ENCODE data around the gene MSI2.

MSI2 gene

DNA sequence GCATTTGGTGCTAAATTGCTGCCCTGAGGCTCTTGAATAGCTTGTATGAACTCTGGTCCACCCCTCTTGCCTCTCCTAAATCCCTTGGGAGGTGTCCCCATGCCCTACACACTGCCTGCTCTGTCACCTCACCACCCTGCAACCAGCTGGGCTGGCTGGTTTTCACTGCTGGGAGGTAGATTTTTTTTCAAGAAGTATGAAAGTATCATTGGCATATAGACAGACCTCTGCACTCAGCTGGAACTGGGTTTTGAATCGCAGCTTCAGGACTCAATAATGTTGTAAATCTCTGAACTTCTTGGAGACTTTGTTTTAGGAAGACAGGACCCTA is 184.9 kb downstream of the MSI2 start:
- no peak for DNase-seq (ENCODE audit: low read depth)

DNA sequence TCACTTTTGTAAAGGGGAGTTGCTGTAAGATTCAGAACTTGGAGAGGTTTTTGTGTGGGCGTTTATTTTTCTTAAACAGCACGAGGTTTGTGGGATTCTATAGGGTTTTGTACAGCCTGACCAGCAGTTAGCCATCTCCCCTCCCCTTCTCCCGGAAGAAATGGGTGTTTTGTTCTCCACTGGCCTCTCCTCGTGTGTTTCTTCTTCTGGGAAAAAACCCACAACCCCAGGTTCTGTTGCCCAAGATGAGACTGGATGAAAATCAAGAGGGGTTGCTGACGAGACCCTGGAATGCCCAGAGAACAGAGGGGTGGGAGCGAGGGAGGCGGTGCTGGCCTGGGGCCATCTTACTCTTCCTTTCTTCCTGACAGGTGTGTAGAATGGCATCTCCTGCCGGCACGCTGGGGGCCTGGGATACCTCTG is 186.1 kb downstream of the MSI2 start:
- no peak for DNase-seq (ENCODE audit: low read depth)

DNA sequence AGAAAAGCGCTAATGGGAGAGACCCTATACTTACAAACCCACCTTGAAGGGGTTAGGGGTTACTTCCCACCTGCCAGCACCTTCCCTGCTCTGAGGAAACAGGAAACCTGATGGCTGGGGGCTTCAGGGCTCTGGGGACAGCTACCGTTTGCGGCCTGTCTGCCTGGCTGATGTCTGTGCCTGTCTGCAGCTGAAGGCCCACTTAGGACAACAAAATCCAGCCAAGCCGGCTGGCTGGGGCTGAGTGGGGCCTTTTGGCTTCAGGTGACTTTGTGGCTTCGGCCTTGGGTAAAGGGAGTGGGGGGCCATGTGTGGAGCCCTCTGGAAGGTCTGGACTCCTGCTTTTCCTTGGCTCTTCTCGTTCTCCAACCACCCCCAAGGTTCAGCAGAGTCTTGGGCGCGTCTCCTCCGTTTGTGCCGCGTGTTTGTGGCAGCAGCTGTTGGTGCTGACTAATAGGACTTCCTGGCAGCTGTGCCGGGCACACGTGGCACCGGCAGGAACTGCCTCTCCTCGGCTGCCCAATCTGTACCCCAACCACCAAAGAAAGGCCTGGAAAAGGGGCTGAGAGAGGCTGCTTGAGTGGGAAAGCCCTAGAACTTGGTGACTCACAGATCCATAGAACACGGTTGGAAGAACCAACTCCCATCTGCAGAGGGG is 186.7 kb downstream of the MSI2 start:
- DNase-seq (ENCODE audit: low read depth), result peak; percentile 37

DNA sequence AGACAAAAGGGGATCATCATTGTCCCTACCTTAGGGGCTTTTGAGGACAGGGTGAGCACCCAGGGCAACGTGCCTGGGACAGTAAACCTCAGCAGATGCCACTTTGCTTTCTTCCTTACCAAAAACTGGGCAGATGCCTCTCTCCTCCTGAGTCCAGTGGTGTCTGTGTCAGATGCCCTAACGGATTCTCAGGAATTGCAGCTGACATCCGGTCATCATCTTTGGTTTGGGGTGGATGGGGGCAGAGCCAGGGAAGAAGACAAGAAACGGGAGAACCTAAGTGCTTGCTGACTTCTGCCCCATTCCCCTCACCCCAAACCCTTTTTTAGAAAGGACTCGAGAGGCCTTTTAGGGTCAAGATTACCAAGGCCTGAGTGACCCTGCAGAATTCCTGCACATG is 187.5 kb downstream of the MSI2 start:
- DNase-seq (ENCODE audit: low read depth), result no peak

DNA sequence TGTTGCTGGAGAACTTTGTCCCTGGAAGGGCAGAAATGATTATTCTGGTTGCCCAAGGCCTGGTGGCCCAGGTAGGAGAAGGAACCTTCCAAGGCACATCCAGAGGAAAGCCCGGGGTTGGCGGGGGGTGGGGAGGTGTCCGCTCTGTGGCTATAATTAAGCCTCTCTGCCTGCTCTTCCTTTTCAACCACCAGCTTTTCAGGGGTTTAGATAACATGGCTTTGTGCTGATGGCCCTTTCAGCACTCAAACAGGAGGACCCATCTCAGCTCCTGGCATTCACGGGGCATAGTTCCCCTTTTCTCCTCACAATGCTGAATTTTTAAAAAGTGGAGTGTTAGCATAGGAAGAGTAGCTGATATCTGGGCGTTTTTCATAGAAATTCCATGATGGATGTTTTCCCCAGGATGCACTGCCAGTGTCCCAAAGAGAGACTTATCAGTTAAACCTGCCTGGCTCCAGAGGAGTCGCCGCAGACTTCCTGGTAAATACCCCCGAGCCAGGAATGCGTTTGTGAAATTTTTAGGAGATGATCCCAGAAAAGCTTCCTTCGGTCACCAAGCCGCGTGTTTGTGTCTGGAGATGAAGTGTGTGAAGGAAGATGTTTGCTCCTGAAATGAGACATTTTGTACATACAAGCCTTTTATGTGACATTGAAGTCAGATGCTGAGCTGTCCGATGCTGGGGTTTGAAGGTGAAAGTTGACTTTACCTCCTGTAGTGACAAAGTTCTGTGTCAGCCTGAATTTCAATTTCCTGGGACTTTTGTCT is 188.5 kb downstream of the MSI2 start:
- no peak for DNase-seq (ENCODE audit: low read depth)

DNA sequence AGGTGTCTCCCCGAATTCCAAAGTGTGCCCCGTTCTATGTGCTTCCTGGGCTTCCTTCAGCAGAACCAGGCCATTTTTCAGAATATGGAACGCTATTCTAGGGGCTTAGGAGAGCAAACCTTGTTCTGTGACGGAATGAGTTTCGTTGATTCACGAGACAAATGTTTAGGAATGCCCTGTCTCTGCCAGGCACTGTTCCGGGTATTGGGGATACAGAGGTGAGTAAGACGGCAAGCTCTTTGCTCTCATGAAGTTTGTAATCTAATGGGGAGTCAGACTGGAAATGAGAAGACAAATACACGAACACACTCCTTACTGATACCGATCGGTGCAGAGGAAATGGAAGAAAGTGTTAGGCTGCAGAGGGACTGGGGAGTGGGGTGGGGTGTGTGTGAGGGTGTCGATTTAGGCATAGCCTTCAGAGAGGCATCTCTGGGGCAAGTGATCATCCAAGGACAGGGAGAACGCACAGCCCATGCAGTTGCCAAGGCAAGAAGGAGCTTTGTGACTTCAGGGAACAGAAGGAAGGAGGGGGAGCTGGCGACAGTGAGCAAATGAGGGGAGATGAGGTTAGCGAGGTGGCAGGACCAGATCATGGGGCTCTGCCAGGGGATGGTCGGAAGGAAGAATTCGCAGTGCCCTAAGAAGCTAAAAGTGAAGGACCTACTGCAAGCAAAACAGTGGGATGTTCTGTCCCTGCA is 189.6 kb downstream of the MSI2 start:
- DNase-seq (ENCODE audit: low read depth), result no peak

DNA sequence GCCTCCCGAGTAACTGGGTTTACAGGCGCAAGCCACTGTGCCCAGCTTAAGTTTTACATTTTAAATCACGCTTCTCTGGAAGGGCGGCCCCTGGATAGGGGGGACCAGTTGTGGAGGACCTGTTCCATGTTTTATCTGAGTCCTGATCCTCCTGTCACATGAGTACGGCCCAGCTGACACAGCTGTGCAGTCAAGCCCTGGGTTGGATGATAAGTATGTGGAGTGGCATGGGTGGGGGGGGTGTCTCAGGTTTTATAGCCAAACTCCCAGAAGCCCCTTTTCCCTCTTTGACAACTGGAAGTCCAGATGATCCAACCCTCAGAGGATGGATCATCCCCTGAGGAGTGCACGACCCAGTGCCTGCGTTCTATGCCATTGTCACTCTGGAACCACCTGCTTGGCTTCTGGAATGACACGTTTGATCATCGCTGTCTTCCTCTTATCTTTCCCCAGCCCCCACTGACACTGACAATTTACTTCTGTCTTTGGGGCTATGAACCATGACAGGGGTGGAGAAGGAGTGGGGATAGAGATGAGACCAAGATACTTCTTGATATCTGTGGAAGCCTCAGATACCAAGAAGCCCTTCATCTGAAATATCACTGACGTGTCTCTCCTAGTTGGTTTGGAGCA is 191.2 kb downstream of the MSI2 start:
- DNase-seq (ENCODE audit: low read depth), result no peak

DNA sequence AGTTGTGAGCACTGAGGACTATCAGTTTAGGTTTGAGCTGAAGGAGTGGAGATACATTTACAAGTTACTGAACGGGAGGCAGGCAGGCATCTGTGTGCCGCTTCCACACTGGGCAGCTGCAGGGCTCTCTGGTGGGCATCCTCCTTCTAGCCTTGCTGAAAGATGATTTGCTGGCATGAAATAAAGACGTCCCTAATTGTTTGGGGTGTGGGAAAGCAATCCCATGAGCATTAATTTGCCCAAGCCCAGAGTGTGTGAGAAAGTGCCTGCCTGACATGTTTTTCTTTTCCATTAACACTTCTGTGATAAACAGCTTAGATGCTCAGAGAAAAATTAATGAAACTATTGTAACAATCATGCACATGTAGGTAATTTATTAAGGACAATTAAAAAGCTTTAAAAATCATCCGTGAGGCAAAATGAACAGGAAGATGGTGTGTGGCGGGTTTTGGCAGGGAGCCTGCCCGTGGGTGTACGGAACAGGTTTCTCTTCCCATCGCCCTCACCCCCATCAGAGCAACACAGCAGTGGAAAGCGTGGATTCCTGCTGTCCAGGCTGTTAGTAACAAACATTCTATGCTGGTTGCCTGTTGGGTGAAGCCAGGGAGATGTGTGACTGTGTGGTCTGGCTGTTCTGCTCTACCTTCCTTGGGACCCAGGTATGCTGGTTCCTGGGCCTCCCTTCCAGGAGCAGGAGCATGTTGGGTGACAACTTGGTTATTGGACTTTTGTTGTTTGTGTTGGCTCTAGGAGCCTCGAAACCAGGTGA is 191.9 kb downstream of the MSI2 start:
- no peak for DNase-seq (ENCODE audit: low read depth)

DNA sequence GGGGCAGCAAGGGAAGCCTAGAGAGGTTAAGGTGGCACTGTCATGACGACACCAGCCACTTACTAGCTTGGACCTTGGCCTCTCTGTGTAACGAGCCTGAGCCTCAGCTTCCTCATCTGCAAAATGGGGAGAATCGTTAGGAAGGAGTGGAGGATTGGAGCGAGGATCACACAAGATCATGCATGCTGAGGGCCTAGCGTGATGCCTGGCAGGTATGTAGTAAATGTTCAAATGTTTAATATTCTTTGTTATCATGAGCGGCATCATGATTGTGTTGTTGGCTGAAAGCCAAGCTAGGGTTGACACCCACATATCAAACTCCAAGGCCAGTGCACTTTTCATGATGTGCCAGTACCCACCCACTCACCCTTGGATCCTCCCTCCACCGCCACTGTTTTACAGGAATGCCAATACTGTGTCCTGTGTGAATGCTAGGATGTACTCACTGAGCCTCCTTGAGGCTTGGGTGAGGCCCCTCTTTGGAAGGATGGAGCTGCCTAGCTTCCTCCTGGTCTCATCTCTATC is 192.5 kb downstream of the MSI2 start:
- no peak for DNase-seq (ENCODE audit: low read depth)

DNA sequence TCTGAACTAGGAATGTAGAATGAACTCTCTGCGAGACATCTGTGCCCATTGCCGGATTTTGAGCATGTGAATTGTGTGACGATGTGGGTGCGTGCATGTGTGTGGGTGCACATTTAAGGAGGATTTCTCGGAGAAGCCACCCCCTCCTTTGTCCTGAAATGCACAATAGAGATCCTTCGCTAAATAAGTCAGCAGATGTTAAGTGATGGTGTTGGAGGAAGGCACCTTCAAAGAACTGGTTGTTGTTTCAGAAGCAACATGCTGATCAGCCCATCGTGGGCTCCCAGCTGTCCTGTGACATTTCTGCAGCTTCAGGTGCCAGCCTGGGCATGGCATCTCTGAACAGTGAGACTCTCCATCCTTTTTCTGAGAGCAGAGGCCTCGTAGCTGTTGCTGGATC is 194.9 kb downstream of the MSI2 start:
- no peak for DNase-seq (ENCODE audit: low read depth)

DNA sequence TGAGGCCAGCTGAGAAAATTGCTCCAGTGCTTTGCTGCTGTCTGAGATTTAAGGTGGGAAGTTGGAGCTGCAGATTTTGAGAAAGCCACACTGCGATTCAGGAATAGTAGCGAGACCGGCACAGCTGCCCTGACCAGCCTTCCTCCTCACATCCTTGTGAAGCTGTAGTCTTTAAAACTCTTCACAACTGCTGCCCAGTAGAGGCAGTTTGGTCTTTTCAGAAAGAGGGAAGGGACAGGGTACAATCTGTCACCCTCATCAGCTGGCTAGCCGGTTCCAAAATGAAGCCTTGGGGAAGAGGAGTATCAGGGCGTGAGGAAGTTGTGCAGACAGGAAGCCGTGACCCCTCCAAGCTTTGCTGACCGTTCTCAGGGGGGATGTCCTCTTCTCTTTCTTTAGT is 195.3 kb downstream of the MSI2 start:
- DNase-seq (ENCODE audit: low read depth), result no peak

DNA sequence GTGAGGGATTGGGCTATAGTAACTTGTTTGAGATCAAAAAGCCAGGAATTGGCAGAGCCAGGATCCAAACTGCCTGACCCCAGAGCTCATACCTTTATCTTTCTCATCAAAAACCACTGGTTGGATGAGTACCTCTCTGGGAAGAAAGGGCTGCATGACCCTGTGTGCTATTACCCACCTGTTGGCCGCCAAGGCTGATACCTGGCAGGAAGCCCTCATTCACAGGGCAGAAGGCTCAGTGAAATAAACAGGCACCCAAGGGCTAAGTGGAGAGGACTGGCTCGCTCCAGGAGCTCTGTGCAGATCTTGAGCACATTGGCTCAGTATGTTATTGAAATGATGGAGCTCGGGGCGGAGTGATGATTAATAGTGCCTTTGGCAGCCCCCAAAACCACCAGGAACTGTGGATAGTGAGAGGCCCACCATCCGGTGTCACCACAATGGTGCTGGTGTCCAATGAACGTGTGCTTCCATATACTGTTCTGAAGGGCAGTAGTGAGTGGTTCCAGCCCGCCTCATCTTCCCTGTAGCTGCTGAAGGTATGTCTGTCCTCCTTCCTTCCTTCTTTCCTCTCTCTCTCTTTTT is 197.6 kb downstream of the MSI2 start:
- DNase-seq (ENCODE audit: low read depth), result no peak

DNA sequence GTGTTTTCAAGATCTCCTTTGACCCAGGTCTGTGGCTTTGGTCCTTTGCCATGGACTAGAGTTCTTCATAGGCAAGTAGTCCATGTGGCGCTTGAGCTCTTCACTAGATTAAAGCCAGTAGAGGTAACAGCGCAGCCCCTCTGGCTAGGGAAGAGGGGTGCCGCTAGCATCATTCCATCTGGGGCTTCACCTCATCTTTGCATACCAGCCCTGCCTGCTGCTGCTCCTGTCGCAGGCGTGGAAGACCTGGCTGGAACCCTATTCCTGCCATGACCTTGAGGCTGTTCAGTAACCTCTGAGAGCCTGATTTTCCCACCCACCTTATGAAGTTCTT is 198.4 kb downstream of the MSI2 start:
- DNase-seq (ENCODE audit: low read depth), result no peak

DNA sequence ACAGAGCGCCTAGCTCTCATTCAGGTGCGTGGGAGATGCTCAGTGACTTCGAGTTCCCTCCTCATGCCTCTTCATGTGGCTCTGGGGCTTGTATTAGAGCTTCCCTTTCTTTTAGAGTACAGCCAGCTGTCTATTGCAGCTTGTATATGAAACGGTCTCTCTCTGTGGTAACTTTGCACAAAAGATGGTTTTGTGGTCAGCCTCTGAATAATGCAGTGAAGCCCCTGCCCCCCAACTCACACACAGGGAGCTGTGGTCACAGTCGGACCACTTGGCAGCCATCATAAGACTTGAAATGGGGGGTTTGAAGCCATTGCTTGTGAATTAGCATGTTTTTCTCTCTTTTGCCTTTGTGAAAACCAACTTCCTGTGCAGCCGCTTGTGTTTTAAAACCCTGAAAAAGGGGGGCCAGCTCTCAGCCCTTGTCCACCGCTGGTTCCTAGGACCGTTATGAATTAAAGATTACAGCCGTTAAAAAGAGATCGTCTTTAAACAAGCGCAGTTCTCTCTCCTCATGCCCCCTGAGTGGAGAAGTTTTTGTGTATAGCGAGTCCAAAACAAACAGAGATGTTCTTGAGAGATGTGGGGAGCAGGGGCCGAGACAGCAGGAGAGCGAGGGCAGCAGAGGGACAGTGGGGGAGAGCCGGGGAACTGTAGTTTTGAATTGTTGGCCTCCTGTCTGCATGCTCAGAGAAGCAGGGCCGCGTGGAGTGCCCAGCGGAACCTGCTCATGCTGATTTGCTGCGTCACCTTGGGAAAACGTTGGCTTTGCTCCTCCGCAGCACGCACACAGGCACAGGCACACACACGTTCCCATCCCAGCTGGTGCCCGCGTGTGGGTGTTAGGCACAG is 199.0 kb downstream of the MSI2 start:
- no peak for DNase-seq (ENCODE audit: low read depth)

DNA sequence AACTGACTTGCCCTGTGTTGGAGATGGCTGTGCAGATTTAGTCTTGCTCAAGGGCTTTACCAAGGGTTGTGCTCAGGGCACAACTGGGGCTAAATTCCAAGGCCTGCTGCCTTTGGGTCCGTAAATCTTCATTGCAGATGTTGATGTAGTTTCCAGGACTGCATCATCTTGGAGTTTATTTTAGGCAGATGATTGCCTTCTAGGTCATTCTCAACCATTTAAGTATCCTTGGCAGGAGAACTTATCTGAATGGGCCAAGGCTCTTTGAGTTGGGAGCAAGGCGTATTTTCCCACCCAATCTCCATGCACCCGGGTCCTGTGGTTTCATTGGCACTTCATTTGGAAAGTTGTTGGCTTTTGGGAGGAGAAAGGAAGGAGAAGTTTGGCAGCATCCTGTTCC is 200.3 kb downstream of the MSI2 start:
- no peak for DNase-seq (ENCODE audit: low read depth)

DNA sequence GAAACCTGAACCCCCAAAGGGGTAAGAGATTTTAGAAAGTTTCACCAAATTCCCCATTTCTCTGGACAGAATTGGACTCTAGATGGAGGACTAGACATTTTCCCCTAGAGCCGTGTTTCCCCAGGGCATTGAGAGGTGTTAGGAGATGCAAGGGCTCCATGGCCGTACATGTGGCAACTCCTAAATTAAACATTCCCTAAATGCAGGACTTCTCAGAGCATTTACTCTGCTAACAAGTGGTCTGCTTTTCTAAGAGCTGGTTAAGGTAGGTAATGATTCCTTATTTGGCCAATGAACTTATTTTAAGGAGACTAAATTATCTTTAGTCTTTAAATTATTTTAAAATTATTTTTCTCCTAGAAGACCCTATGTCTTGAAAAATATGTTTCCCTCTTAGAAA is 200.9 kb downstream of the MSI2 start:
- DNase-seq (ENCODE audit: low read depth), result no peak

DNA sequence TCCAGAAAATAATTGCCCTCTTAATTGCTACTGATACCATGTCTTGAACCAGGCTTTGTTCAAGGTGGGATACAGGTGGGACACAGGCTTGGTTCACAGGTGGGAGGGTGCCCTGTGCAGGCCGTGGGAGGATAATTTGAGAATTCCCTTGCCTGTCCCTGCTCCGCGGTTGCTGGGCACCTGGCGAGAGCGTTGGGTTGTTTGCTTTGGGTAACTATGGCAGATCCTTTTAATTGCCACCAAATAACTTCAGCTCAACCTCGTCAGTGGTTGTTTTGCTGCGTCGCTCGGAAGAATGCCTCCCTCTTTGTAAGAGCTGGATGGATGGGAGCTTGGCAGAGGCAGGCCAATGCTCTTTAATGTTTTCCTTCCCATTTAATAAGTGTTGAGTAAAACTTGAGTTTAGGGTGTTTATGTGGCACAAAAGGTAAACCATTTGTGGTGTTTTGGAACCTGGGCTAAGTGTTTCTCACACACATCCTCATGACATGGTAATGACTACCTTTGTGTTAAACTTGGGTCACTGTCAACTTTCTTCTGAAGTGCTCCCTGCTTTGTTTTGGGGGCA is 202.5 kb downstream of the MSI2 start:
- DNase-seq (ENCODE audit: low read depth), result no peak

DNA sequence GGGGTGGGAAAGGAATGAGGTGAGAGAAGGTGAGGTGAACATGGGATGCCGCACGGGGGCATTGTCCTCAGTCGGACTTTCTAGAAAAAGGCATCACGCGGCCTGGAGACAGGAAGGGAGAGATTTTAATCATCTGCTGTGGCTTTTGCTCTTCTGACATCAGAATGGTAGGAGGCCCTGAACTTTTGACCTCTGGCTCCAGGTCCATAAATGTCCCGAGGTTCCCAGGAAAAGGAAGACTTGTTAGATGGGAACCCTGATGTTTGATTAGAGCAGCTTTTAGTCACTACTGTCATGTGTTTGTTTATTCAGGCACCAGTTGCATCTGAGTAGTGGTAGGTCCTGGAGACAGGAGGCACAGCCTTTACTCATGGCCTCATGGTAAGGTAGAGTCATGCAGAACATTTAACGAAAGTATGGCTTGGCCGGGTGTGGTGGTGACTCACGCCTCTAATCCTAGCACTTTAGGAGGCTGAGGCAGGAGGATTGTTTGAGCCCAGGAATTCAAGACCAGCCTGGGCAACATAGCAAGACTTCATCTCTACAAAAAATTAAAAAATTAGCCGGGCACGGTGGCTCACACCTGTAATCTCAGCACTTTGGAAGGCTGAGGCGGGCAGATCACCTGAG is 203.1 kb downstream of the MSI2 start:
- DNase-seq (ENCODE audit: low read depth), result no peak

DNA sequence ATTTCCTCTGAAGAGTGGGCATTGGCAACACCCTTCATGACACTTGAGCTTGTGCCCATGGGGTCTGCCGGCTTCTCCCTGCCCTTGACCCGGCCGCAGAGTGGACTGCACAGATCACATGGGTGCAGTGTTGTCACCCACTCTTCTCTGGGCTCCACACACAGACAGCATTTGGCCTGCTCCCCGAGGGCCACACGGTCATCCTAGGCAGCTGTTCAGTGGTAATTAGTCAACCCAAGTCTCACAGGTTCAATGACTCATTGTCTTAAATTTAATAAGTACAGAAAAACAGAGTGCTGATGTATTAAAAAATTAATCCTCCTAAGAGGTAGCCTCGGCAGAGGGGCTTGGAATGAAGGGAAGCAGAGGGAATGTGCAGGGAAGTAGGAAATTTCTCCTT is 204.8 kb downstream of the MSI2 start:
- DNase-seq (ENCODE audit: low read depth), result no peak

DNA sequence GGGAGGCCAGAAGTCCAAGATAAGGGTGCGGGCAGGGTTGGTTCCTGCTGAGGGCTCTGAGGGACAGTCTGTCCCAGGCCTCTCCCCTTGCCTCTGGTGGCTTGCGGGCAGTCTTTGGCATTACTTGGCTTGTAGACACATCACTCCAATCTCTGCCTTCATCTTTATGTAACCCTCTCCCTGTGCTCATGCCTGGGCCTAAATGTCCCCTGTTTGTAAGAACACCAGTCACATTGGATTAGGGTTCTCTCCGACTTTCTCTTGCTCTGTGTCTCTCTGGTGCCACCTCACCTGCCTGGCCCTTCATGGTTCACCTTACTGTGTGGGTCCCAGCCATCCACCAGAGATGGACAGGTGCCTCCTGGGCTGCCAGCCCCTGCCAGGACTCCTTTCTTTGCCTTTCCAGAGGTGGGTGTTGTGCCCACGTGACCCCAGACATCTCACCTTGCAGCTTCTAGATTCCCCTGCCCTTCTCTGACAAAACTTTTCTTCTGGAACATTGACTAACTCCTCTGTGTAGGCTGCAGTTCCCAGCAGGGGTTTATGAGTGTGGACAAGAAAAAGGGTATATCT is 205.8 kb downstream of the MSI2 start:
- no peak for DNase-seq (ENCODE audit: low read depth)

Measured in activated T-cell treated with anti-CD3 and anti-CD28 coated beads for 1 hour (primary cell).